H1 (cell line): Measurements from ENCODE around the gene PIAS4. TPM values are rescaled to one million over a fixed set of nuclear protein-coding genes. Genes with fewer than 3 reads are reported as not detected.
A peak's percentile ranks its signal among the peaks of the same experiment; 100 is the strongest.

Experiments
- CTCF ChIA-PET: fragments of 300-600 bp; sonication (Branson Sonifier 250); formaldehyde crosslinking; loops from one replicate; lab custom pipeline; 2021; ENCODE audit not compliant: partially characterized antibody; lab: Charles Lee
- POLR2A ChIA-PET: fragments of 300-600 bp; sonication (Branson Sonifier 250); formaldehyde crosslinking; loops from one replicate; lab custom pipeline; 2021; ENCODE audit warnings: inconsistent platforms; ENCODE audit not compliant: partially characterized antibody; lab: Charles Lee
- DNase-seq, 2 experiments: peaks; one replicate each; pipeline versions ENCODE4 v3.0.0 to v3.0.0-alpha.2; 2010 to 2022; ENCODE audit warnings: low spot score in 2 of 2, low read depth in 1 of 2, mixed read lengths in 1 of 2
- FAIRE-seq: peaks from 2 replicates; lab custom pipeline; 2011; peaks lifted over from hg19 to GRCh38; lab: Jason Lieb, UNC
- H2AFZ ChIP-seq: 2 replicates; pipeline ENCODE4 v1.8.1; 2012; ENCODE audit warnings: low read length, inconsistent platforms
- H2AK5ac ChIP-seq: 2 replicates; pipeline ENCODE4 v1.6.1; 2013; ENCODE audit warnings: low read depth, low read length
- H2BK120ac ChIP-seq: replicated peaks from 2 replicates; pipeline ENCODE3; 2013; ENCODE audit warnings: low read depth, low read length, inconsistent platforms
- H2BK12ac ChIP-seq: 2 replicates; pipeline ENCODE4 v1.6.1; 2013; ENCODE audit warnings: low read depth, low read length
- H2BK15ac ChIP-seq: 2 replicates; pipeline ENCODE4 v1.6.1; 2013; ENCODE audit warnings: low read length
- H2BK20ac ChIP-seq: 2 replicates; pipeline ENCODE4 v1.6.1; 2013; ENCODE audit warnings: low read length
- H2BK5ac ChIP-seq: 2 replicates; pipeline ENCODE4 v1.6.1; 2013; ENCODE audit warnings: low read depth, low read length
- H3K14ac ChIP-seq: 2 replicates; pipeline ENCODE4 v1.6.1; 2013; ENCODE audit warnings: inconsistent platforms; ENCODE audit not compliant: insufficient read length
- H3K18ac ChIP-seq: 2 replicates; pipeline ENCODE4 v1.6.1; 2013; ENCODE audit warnings: low read length; ENCODE audit errors: extremely low read depth
- H3K23ac ChIP-seq: 2 replicates; pipeline ENCODE4 v1.6.1; 2013; ENCODE audit warnings: inconsistent platforms; ENCODE audit not compliant: insufficient read length
- H3K23me2 ChIP-seq: 2 replicates; pipeline ENCODE4 v1.6.1; 2013; ENCODE audit warnings: low read depth, low read length
- H3K27ac ChIP-seq: 2 replicates; pipeline ENCODE4 v1.6.1; 2011; ENCODE audit warnings: low read depth, low read length, inconsistent platforms
- H3K27me3 ChIP-seq, 4 experiments: replicated peaks in 1 of 4; 1 replicate in 1 of 4; 2 replicates in 3 of 4; pipeline versions ENCODE4 v1.6.1 to v1.8.1; 2011 to 2013; ENCODE audit warnings: low read length in 3 of 4, mild to moderate bottlenecking in 3 of 4, inconsistent platforms in 2 of 4, mixed read lengths in 2 of 4, moderate library complexity in 1 of 4; ENCODE audit not compliant: control insufficient read depth in 3 of 4, insufficient read depth in 3 of 4; ENCODE audit errors: extremely low read depth in 1 of 4
- H3K36me3 ChIP-seq, 4 experiments: 2 replicates each; pipeline versions ENCODE4 v1.6.1 to v1.8.1; 2011 to 2013; ENCODE audit warnings: mild to moderate bottlenecking in 4 of 4, low read length in 3 of 4, moderate library complexity in 2 of 4, control low read depth in 1 of 4, inconsistent platforms in 1 of 4; ENCODE audit not compliant: insufficient read depth in 4 of 4, control insufficient read depth in 2 of 4
- H3K4ac ChIP-seq: replicated peaks from 2 replicates; pipeline ENCODE3; 2013; ENCODE audit warnings: low read length, low read depth, mixed read lengths, inconsistent platforms; ENCODE audit not compliant: insufficient read length
- H3K4me1 ChIP-seq, 4 experiments: replicated peaks in 1 of 4; 1 replicate in 1 of 4; 2 replicates in 3 of 4; pipeline versions ENCODE4 v1.6.1 to v1.8.1; 2011 to 2013; ENCODE audit warnings: low read length in 3 of 4, inconsistent platforms in 2 of 4, mixed read lengths in 1 of 4; ENCODE audit not compliant: insufficient read depth in 4 of 4, control insufficient read depth in 3 of 4
- H3K4me2 ChIP-seq, 2 experiments: 2 replicates each; pipeline versions ENCODE4 v1.6.1 to v1.8.1; 2011 to 2013; ENCODE audit warnings: low read depth in 2 of 2, low read length in 2 of 2, control low read depth in 1 of 2, inconsistent platforms in 1 of 2, mild to moderate bottlenecking in 1 of 2; ENCODE audit not compliant: insufficient read depth in 1 of 2
- H3K4me3 ChIP-seq, 4 experiments: fragments of 200-600, 300-600 bp in 1 of 4; sonication (generic), shearing (Covaris generic), sonication (Bioruptor Twin) in 1 of 4; 2 replicates each; pipeline versions ENCODE4 v1.5.1 to v1.8.1; 2011 to 2016; ENCODE audit warnings: low read length in 4 of 4, low read depth in 3 of 4, control low read depth in 2 of 4, inconsistent platforms in 2 of 4, mild to moderate bottlenecking in 2 of 4, mixed read lengths in 1 of 4, moderate library complexity in 1 of 4; ENCODE audit not compliant: insufficient read depth in 2 of 4; ENCODE audit errors: extremely low read depth in 1 of 4
- H3K56ac ChIP-seq: replicated peaks from 2 replicates; pipeline ENCODE3; 2013; ENCODE audit warnings: low read depth, mild to moderate bottlenecking, mixed read lengths, low read length, inconsistent platforms; ENCODE audit not compliant: insufficient read length
- H3K79me1 ChIP-seq: 2 replicates; pipeline ENCODE4 v1.6.1; 2013; ENCODE audit warnings: low read depth, low read length, control low read depth
- H3K79me2 ChIP-seq, 2 experiments: 2 replicates each; pipeline versions ENCODE4 v1.6.1 to v1.8.1; 2012 to 2013; ENCODE audit warnings: low read length in 2 of 2, mild to moderate bottlenecking in 2 of 2, inconsistent platforms in 1 of 2; ENCODE audit not compliant: insufficient read depth in 2 of 2, control insufficient read depth in 1 of 2
- H3K9ac ChIP-seq, 4 experiments: replicated peaks in 1 of 4; 1 replicate in 1 of 4; 2 replicates in 3 of 4; pipeline versions ENCODE4 v1.6.1 to v1.8.1; 2011 to 2013; ENCODE audit warnings: low read depth in 3 of 4, low read length in 3 of 4, control low read depth in 2 of 4, mild to moderate bottlenecking in 2 of 4, moderate library complexity in 2 of 4, inconsistent platforms in 1 of 4; ENCODE audit errors: extremely low read depth in 1 of 4
- H3K9me3 ChIP-seq, 2 experiments: 2 replicates each; pipeline versions ENCODE4 v1.6.1 to v1.8.1; 2012 to 2013; ENCODE audit warnings: mild to moderate bottlenecking in 2 of 2, moderate library complexity in 2 of 2, control low read depth in 1 of 2, inconsistent platforms in 1 of 2, low read depth in 1 of 2, low read length in 1 of 2, mixed read lengths in 1 of 2; ENCODE audit not compliant: insufficient read depth in 2 of 2
- H4K20me1 ChIP-seq, 2 experiments: replicated peaks in 1 of 2; 2 replicates each; pipeline versions ENCODE3 to v1.8.1; 2011 to 2013; ENCODE audit warnings: inconsistent platforms in 2 of 2, low read length in 2 of 2, mild to moderate bottlenecking in 1 of 2; ENCODE audit not compliant: insufficient read depth in 2 of 2, control insufficient read depth in 1 of 2
- H4K5ac ChIP-seq: 2 replicates; pipeline ENCODE4 v1.6.1; 2013; ENCODE audit warnings: low read length, low read depth, mixed read lengths, inconsistent platforms; ENCODE audit not compliant: insufficient read length
- H4K8ac ChIP-seq: 2 replicates; pipeline ENCODE4 v1.8.0; 2013; ENCODE audit warnings: mild to moderate bottlenecking, moderate library complexity, low read length, inconsistent platforms; ENCODE audit not compliant: insufficient read depth; ENCODE audit errors: extremely low read depth
- H4K91ac ChIP-seq: replicated peaks from 2 replicates; pipeline ENCODE3; 2013; ENCODE audit warnings: low read length, mixed read lengths, inconsistent platforms; ENCODE audit not compliant: insufficient read length
- CBX5 ChIP-seq: fragments of 300-800, 300-1000 bp; sonication (generic); IDR thresholded peaks from 2 replicates; pipeline ENCODE4 v1.7.1; 2016; ENCODE audit warnings: antibody characterized with exemption, low read length, low read depth
- CREB1 ChIP-seq: IDR thresholded peaks from 2 replicates; pipeline ENCODE4 v1.6.1; 2012; ENCODE audit warnings: inconsistent platforms
- EZH2 ChIP-seq: fragments of 200-600 bp; sonication (generic); IDR thresholded peaks from 2 replicates; pipeline ENCODE4 v1.7.1; 2012; ENCODE audit warnings: low read depth, mild to moderate bottlenecking, moderate library complexity, low read length, inconsistent platforms; ENCODE audit not compliant: severe bottlenecking
- GTF2F1 ChIP-seq: IDR thresholded peaks from 2 replicates; pipeline ENCODE4 v1.6.1; 2012; ENCODE audit warnings: low read depth, low read length, improper control_type of control experiment, borderline replicate concordance
- MAX ChIP-seq: IDR thresholded peaks from 2 replicates; pipeline ENCODE4 v1.6.1; 2012; ENCODE audit warnings: inconsistent platforms
- NANOG ChIP-seq: IDR thresholded peaks from 2 replicates; pipeline ENCODE4 v1.6.1; 2011; ENCODE audit warnings: low read length, low read depth, mild to moderate bottlenecking, inconsistent platforms; ENCODE audit not compliant: insufficient read depth, poor library complexity, severe bottlenecking
- NRF1 ChIP-seq: IDR thresholded peaks from 2 replicates; pipeline ENCODE4 v1.6.1; 2011; ENCODE audit warnings: mild to moderate bottlenecking, low read depth, low read length, improper control_type of control experiment
- POU5F1 ChIP-seq: IDR thresholded peaks from 2 replicates; pipeline ENCODE4 v1.6.1; 2011; ENCODE audit warnings: low read depth, mild to moderate bottlenecking, low read length, moderate library complexity
- SIN3A ChIP-seq, 2 experiments: IDR thresholded peaks in 1 of 2; conservative IDR thresholded peaks in 1 of 2; 2 replicates each; pipeline ENCODE4 v1.6.1; 2011 to 2012; ENCODE audit warnings: low read length in 2 of 2, improper control_type of control experiment in 1 of 2, low read depth in 1 of 2, mild to moderate bottlenecking in 1 of 2
- SP4 ChIP-seq: IDR thresholded peaks from 2 replicates; pipeline ENCODE4 v1.6.1; 2012; ENCODE audit warnings: low read length, inconsistent platforms
- SRF ChIP-seq: IDR thresholded peaks from 2 replicates; pipeline ENCODE4 v1.6.1; 2011; ENCODE audit warnings: mild to moderate bottlenecking, low read depth, low read length, moderate library complexity
- TEAD4 ChIP-seq: IDR thresholded peaks from 2 replicates; pipeline ENCODE4 v1.6.1; 2012; ENCODE audit warnings: low read depth, low read length, inconsistent platforms, mixed read lengths
- YY1 ChIP-seq: IDR thresholded peaks from 2 replicates; pipeline ENCODE4 v1.6.1; 2011; ENCODE audit warnings: low read depth, mild to moderate bottlenecking, low read length
- WGBS, 2 experiments: shearing (Covaris generic) in 1 of 2; methylation state at CpG; one replicate each; pipeline versions ENCODE4 v1.1.6 to v1.1.7; 2013 to 2015; ENCODE audit warnings: low lambda C conversion rate in 2 of 2, mixed read lengths in 2 of 2, inconsistent platforms in 1 of 2, low coverage in 1 of 2, missing lambda C conversion rate in 1 of 2; ENCODE audit not compliant: insufficient replicate concordance in 2 of 2, insufficient coverage in 1 of 2, insufficient read length in 1 of 2; ENCODE audit errors: extremely low coverage in 1 of 2, missing lambda C conversion rate in 1 of 2; 5-methylcytosine and 5-hydroxymethylcytosine counted together
- polyA plus RNA-seq, 7 experiments: library from polyadenylated mRNA; depleted of rRNA in 3 of 7; stranded (reverse) in 5 of 7; unstranded in 2 of 7; fragments of >200 nt in 5 of 7; fragments of 200-250 nt in 2 of 7; gene quantifications; 1 replicate in 5 of 7; 2 replicates in 1 of 7; 4 replicates in 1 of 7; pipeline versions ENCODE4 v1.2.1 to v1.2.3, GENCODE V29; 2011 to 2013; ENCODE audit warnings: missing spikeins in 2 of 7, mixed read lengths in 2 of 7
- total RNA-seq: library from RNA; stranded (reverse); fragmentation: NEBNext Ultra II Directional; extraction: Animal tissue kit (Norgen Biotek cat#: 25700); gene quantifications from 2 replicates; pipeline ENCODE4 v1.2.1, GENCODE V29; 2021

The PIAS4 gene
- total and polyA plus RNA-seq, 2 of the 8 experiments (the other 6 are each of a cell fraction or from before 2014, with no cell fraction given): 30.2 to 51.4 TPM

GRCh38 chr19:4012975-4013634, 5.6 kb downstream of the PIAS4 start:
- ChIA-PET POLR2A (interaction anchor here (0.7 to 2.4 kb wide), 5 partner anchors 24 to 102 kb away, joined by 3 to 12 read pairs (median 4); partner anchors contain the start of gene EEF2), CTCF (interaction anchor here (1.0 kb wide), 1 partner anchor 230 kb away, joined by 3 read pairs; no protein-coding TSS in a partner anchor)
- DNase-seq (no peak), FAIRE-seq (no peak)
- H3K4me1 ChIP-seq: peaks cover 3 to 12% (median 5%) of the 10 kb centered on the region in 4 experiments; a peak in 6 of 7 replicates
- no peak overlapping the region for H4K5ac ChIP-seq
- no peak overlapping the region for H3K23ac ChIP-seq
- no peak overlapping the region for H2BK120ac ChIP-seq
- 95% methylated on average over 32 of the region's 33 CpGs; no CpG with 5 or more reads in 1 of the 2 experiments for WGBS, 2 experiments
- H3K18ac ChIP-seq: no peak overlapping the region
- 0 out of 2 replicates have a peak overlapping the region, but pooled peaks have one; percentile 42 for H4K8ac ChIP-seq
- no peak overlapping the region for H2BK15ac ChIP-seq
- H3K4me3 ChIP-seq: no peak overlapping the region
- H3K23me2 ChIP-seq: peaks cover 5% of the 10 kb centered on the region
- H4K20me1 ChIP-seq: peaks cover 33 to 44% of the 10 kb centered on the region in 2 experiments
- H2BK5ac ChIP-seq: no peak overlapping the region
- H3K9me3 ChIP-seq: no peaks in the 10 kb centered on the region
- no peak overlapping the region for H3K4ac ChIP-seq
- no peak overlapping the region for H3K56ac ChIP-seq
- H2AFZ ChIP-seq: no peak overlapping the region
- H2AK5ac ChIP-seq: no peak overlapping the region
- H3K79me1 ChIP-seq: peaks cover 22% of the 10 kb centered on the region
- H3K14ac ChIP-seq: no peak overlapping the region
- no peak overlapping the region for H3K9ac ChIP-seq
- H3K4me2 ChIP-seq: no peak overlapping the region
- no peaks in the 10 kb centered on the region for H3K27me3 ChIP-seq
- peaks cover 0 to 26% (median 7%) of the 10 kb centered on the region in 4 experiments; a peak in 5 of 8 replicates for H3K36me3 ChIP-seq
- peaks cover 15 to 71% of the 10 kb centered on the region in 2 experiments for H3K79me2 ChIP-seq
- no peak overlapping the region for H2BK12ac ChIP-seq
- H3K27ac ChIP-seq: no peak overlapping the region
- no peak overlapping the region for H2BK20ac ChIP-seq
- H4K91ac ChIP-seq: no peak overlapping the region
- TF ChIP-seq TEAD4: no peak
- TF ChIP-seq NRF1: no peak
- no peak for TF ChIP-seq EZH2
- no peak for TF ChIP-seq CBX5
- no peak for TF ChIP-seq GTF2F1
- TF ChIP-seq SP4: no peak
- TF ChIP-seq NANOG: no peak
- no peak for TF ChIP-seq CREB1
- TF ChIP-seq POU5F1: no peak
- no peak for TF ChIP-seq YY1
- no peak for TF ChIP-seq SIN3A (conservative IDR thresholded peaks at IDR 0.05 in 1 of 2, IDR thresholded peaks at IDR 0.05 in 1 of 2; ENCODE audit: low read depth in 1 of 2, low read length in 2 of 2)
- no peak for TF ChIP-seq MAX
- TF ChIP-seq SRF: no peak
